Activated CD4-positive, alpha-beta T cell treated with anti-CD3 and anti-CD28 coated beads, Interleukin-2, amount 50 U/mL, for 1 hour (primary cell): ENCODE results near the gene NEK8.

Experiments used
- DNase-seq: peaks from one replicate; pipeline ENCODE4 v3.0.0-alpha.2; 2020

Gene NEK8

GRCh38 chr17:28728364-28729200 lies at the start of gene NEK8:
Gene NEK8, plus strand, starts transcription at chr17:28728788. Its CDS starts 26 bp downstream, at chr17:28728814.
- peak; percentile 98 for DNase-seq

- no peak for DNase-seq
Observed at GRCh38 chr17:28682655-28683054, 45.9 kb upstream of the NEK8 start.

- DNase-seq, result no peak
Observed at GRCh38 chr17:28684963-28685362, 43.6 kb upstream of the NEK8 start.

- DNase-seq, result no peak
Observed at GRCh38 chr17:28685366-28685765, 43.2 kb upstream of the NEK8 start.

GRCh38 chr17:28686296-28686695 lies 42.3 kb upstream of the NEK8 start:
- no peak for DNase-seq

- no peak for DNase-seq
Observed at GRCh38 chr17:28688481-28688880, 40.1 kb upstream of the NEK8 start.

GRCh38 chr17:28689011-28689410 lies 39.6 kb upstream of the NEK8 start:
- no peak for DNase-seq

GRCh38 chr17:28693869-28694268 lies 34.7 kb upstream of the NEK8 start:
- no peak for DNase-seq

GRCh38 chr17:28698253-28698941 lies 30.2 kb upstream of the NEK8 start:
- DNase-seq, result no peak

GRCh38 chr17:28700278-28700677 lies 28.3 kb upstream of the NEK8 start:
- no peak for DNase-seq

- DNase-seq, result no peak
Observed at GRCh38 chr17:28700830-28701492, 27.6 kb upstream of the NEK8 start.

GRCh38 chr17:28702026-28702751 lies 26.4 kb upstream of the NEK8 start:
- DNase-seq, result no peak

GRCh38 chr17:28702752-28703150 lies 25.8 kb upstream of the NEK8 start:
- DNase-seq, result no peak

- DNase-seq, result no peak
Observed at GRCh38 chr17:28703552-28704218, 24.9 kb upstream of the NEK8 start.

GRCh38 chr17:28704219-28704858 lies 24.2 kb upstream of the NEK8 start:
- no peak for DNase-seq

GRCh38 chr17:28705074-28705659 lies 23.4 kb upstream of the NEK8 start:
- DNase-seq, result no peak

- DNase-seq, result no peak
Observed at GRCh38 chr17:28705728-28706334, 22.8 kb upstream of the NEK8 start.

- DNase-seq, result no peak
Observed at GRCh38 chr17:28706471-28707338, 21.9 kb upstream of the NEK8 start.

GRCh38 chr17:28707339-28707720 lies 21.3 kb upstream of the NEK8 start:
- DNase-seq, result no peak
